OCI-LY3 (cell line): Measurements from ENCODE around the gene TMEM151A.

Source experiments
- H2AFZ ChIP-seq: fragments of 200-600, 300-600 bp; shearing (Covaris generic); 2 replicates; pipeline ENCODE4 v1.6.0; 2014; ENCODE audit warnings: antibody characterized with exemption, low read depth, low read length
- H3K27ac ChIP-seq: fragments of 200-600, 300-600 bp; sonication (generic); 2 replicates; pipeline ENCODE4 v1.5.1; 2014; ENCODE audit warnings: mild to moderate bottlenecking, low read length, moderate library complexity, mixed read lengths
- H3K27me3 ChIP-seq: fragments of 200-600, 300-600 bp; sonication (generic); 2 replicates; pipeline ENCODE4 v1.6.1; 2014; ENCODE audit warnings: low read depth, low read length, mixed read lengths
- H3K36me3 ChIP-seq: fragments of 200-600, 300-600 bp; sonication (generic); replicated peaks from 2 replicates; pipeline ENCODE3; 2014; ENCODE audit warnings: low read depth, low read length, mixed read lengths
- H3K4me1 ChIP-seq: fragments of 300-600, 200-600 bp; sonication (generic); 2 replicates; pipeline ENCODE4 v1.6.1; 2014; ENCODE audit warnings: low read length, mixed read lengths
- H3K4me2 ChIP-seq: fragments of 200-600, 300-600 bp; sonication (generic); 2 replicates; pipeline ENCODE4 v1.6.1; 2014; ENCODE audit warnings: low read length, mixed read lengths
- H3K4me3 ChIP-seq: fragments of 300-600, 200-600 bp; sonication (generic); 2 replicates; pipeline ENCODE4 v1.5.1; 2014; ENCODE audit warnings: antibody characterized with exemption, mild to moderate bottlenecking, low read length, moderate library complexity
- H3K79me2 ChIP-seq: fragments of 300-600, 200-600 bp; shearing (Covaris generic); 2 replicates; pipeline ENCODE4 v1.6.1; 2014; ENCODE audit warnings: mild to moderate bottlenecking, low read length, mixed read lengths
- H3K9ac ChIP-seq: fragments of 300-600, 200-600 bp; shearing (Covaris generic); 2 replicates; pipeline ENCODE4 v1.6.0; 2014; ENCODE audit warnings: mild to moderate bottlenecking, low read length, moderate library complexity
- H3K9me3 ChIP-seq: fragments of 200-600, 300-600 bp; shearing (Covaris generic); 2 replicates; pipeline ENCODE4 v1.6.1; 2014; ENCODE audit warnings: low read length, mixed read lengths; ENCODE audit not compliant: insufficient read depth
- H4K20me1 ChIP-seq: fragments of 200-600, 300-600 bp; sonication (generic); 2 replicates; pipeline ENCODE4 v1.6.1; 2016; ENCODE audit warnings: low read length, mixed read lengths; ENCODE audit not compliant: insufficient read depth
- CTCF ChIP-seq: fragments of 200-600, 300-600 bp; sonication (generic); IDR thresholded peaks from 2 replicates; pipeline ENCODE4 v1.5.1; 2014; ENCODE audit warnings: antibody characterized with exemption, low read length, low read depth
- EZH2phosphoT487 ChIP-seq: fragments of 200-600 bp; shearing (Covaris generic); IDR thresholded peaks from 2 replicates; pipeline ENCODE4 v1.6.1; 2018; ENCODE audit warnings: antibody characterized with exemption, mixed run types, low read depth

The TMEM151A gene

DNA sequence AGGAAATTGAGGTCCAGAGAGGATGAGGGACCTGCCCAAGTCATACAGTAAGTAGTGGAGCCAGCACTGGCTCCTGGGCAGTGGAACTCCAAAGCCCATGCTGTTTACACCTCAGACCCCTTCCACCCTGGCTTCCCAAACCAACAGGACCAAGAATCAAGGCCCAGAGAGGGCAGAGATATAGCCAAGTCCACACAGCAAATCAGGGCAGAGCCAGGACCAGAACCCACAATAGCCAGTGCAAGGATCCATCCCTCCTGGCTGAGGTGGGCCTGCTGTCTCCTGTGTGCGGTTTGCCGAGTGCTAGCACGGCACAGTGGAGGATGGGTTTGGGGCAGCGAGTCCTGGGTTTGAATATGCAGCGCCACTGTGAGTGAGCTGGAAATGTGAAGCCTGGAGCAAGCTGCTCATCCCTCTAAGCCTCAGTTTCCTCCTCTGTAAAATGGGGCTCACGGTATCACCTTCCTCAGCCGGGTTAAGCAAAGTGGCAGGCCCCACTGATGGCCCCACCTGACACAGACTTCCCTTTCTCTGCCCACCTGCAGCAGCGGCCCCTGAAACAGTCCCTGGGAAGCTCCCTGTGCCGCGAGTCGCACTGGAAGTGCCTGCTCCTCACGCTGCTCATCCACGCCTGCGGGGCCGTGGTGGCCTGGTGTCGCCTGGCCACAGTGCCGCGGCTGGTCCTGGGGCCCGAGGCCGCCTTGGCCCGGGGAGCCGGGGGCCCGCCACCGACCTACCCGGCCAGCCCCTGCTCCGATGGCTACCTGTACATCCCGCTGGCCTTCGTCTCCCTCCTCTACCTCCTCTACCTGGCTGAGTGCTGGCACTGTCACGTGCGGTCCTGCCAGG is 2.3 kb downstream of the TMEM151A start:
- no peak overlapping the region for H3K27ac ChIP-seq
- H3K9me3 ChIP-seq: no peaks in the 10 kb centered on the region
- no peak overlapping the region for H3K4me3 ChIP-seq
- H4K20me1 ChIP-seq: no peaks in the 10 kb centered on the region
- no peaks in the 10 kb centered on the region for H3K36me3 ChIP-seq
- no peak overlapping the region for H3K4me2 ChIP-seq
- H3K79me2 ChIP-seq: peaks cover 8% of the 10 kb centered on the region
- no peak overlapping the region for H2AFZ ChIP-seq
- peaks cover 12% of the 10 kb centered on the region for H3K4me1 ChIP-seq
- H3K27me3 ChIP-seq: no peaks in the 10 kb centered on the region
- H3K9ac ChIP-seq: no peak overlapping the region
- no peak for TF ChIP-seq CTCF
- TF ChIP-seq EZH2phosphoT487: no peak

DNA sequence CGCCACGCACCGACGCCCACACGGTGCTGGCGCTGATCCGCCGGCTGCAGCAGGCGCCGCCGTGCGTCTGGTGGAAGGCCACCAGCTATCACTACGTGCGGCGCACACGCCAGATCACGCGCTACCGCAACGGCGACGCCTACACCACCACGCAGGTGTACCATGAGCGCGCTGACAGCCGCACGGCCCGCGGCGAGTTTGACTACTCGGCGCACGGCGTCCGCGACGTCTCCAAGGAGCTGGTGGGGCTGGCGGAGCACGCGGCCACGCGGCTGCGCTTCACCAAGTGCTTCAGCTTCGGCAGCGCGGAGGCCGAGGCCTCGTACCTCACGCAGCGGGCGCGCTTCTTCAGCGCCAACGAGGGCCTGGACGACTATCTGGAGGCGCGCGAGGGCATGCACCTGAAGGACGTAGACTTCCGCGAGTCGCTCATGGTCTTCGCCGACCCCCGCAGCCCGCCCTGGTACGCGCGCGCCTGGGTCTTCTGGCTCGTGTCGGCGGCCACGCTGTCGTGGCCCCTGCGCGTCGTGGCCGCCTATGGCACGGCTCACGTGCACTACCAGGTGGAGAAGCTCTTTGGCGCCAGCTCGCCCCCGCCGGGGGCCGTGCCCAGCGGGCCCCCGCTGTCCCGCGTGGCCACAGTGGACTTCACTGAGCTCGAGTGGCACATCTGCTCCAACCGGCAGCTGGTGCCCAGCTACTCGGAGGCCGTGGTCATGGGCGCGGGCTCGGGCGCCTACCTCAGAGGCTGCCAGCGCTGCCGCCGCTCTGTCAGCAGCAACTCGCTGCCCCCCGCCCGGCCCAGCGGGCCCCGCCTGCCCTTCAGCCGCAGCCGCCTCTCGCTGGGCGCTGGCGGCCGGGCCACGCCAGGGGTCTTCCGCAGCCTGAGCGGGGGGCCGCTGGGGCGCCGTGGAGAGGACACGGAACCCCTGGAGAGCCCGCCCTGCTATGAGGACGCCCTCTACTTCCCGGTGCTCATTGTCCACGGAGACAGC is 3.2 kb downstream of the TMEM151A start:
- H4K20me1 ChIP-seq: no peaks in the 10 kb centered on the region
- no peak overlapping the region for H2AFZ ChIP-seq
- H3K4me2 ChIP-seq: no peak overlapping the region
- no peak overlapping the region for H3K4me3 ChIP-seq
- no peaks in the 10 kb centered on the region for H3K9me3 ChIP-seq
- no peaks in the 10 kb centered on the region for H3K27me3 ChIP-seq
- no peaks in the 10 kb centered on the region for H3K36me3 ChIP-seq
- H3K4me1 ChIP-seq: peaks cover 10% of the 10 kb centered on the region
- H3K79me2 ChIP-seq: peaks cover 3% of the 10 kb centered on the region
- no peak overlapping the region for H3K27ac ChIP-seq
- TF ChIP-seq CTCF: no peak
- TF ChIP-seq EZH2phosphoT487: no peak
- H3K9ac ChIP-seq: no peak overlapping the region

DNA sequence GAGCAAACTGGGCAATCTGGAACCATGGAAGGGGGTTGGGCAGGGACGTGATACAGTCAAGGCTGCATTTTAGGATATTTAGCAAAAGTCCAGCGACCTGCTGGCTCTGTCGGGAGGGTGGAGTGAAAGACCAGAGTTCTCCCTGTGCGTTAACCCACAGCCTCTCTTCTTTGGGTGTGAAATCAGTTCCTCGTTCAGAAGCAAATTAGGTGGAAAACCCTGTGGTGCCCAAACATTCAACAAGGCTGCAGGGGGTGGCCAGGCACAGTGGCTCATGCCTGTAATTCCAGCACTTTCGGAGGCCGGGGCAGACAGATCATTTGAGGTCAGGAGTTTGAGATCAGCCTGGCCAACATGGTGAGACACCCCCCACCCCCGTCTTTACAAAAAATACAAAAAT is 5.9 kb downstream of the TMEM151A start:
- Histone ChIP-seq H3K9me3 (no peaks in the 10 kb centered on the region), H3K4me3 (no peak overlapping the region), H3K4me1 (peaks cover 5% of the 10 kb centered on the region), H2AFZ (no peak overlapping the region), H3K27ac (no peak overlapping the region), H3K9ac (no peak overlapping the region), H3K36me3 (no peaks in the 10 kb centered on the region), H3K27me3 (no peaks in the 10 kb centered on the region), H3K79me2 (no peaks in the 10 kb centered on the region), H3K4me2 (no peak overlapping the region), H4K20me1 (no peaks in the 10 kb centered on the region)
- no peak for TF ChIP-seq EZH2phosphoT487
- no peak for TF ChIP-seq CTCF

DNA sequence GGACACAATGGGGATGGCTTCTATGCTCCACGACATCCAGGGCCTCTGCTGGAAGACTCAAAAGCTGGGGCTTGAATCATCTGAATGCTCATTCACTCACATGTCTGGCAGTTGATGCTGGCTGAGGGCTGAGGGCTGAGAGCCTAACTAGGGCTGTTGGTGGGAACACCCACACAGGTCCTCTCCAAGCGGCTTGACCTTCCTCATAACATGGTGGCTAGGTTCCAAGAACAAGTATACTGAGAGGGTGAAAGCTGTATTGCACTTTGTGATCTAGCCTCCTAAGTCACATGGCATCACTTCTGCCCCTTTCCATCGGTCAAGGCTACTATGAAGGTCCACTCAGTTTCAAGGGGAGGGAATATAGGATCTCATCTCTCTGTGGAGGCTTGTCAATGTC is 7.5 kb downstream of the TMEM151A start:
- Histone ChIP-seq H4K20me1 (no peaks in the 10 kb centered on the region), H3K27ac (no peak overlapping the region), H2AFZ (no peak overlapping the region), H3K4me3 (no peak overlapping the region), H3K4me1 (peaks cover 5% of the 10 kb centered on the region), H3K9ac (no peak overlapping the region), H3K9me3 (no peaks in the 10 kb centered on the region), H3K79me2 (no peaks in the 10 kb centered on the region), H3K36me3 (no peaks in the 10 kb centered on the region), H3K4me2 (no peak overlapping the region), H3K27me3 (no peaks in the 10 kb centered on the region)
- TF ChIP-seq EZH2phosphoT487 (no peak), CTCF (no peak)
